GM23248 (cell line): ENCODE results near the gene MTPN.

Experiments
- EZH2 ChIP-seq: fragments of 200-600 bp; sonication (generic); IDR thresholded peaks from 2 replicates; pipeline ENCODE4 v1.6.1; 2018; ENCODE audit warnings: antibody characterized with exemption, mild to moderate bottlenecking; ENCODE audit not compliant: insufficient read depth, poor library complexity, severe bottlenecking
- EZH2phosphoT487 ChIP-seq: fragments of 200-600 bp; sonication (generic); IDR thresholded peaks from 2 replicates; pipeline ENCODE4 v1.6.1; 2018; ENCODE audit warnings: antibody characterized with exemption, moderate library complexity, mild to moderate bottlenecking, low read depth; ENCODE audit not compliant: insufficient read depth

DNA sequence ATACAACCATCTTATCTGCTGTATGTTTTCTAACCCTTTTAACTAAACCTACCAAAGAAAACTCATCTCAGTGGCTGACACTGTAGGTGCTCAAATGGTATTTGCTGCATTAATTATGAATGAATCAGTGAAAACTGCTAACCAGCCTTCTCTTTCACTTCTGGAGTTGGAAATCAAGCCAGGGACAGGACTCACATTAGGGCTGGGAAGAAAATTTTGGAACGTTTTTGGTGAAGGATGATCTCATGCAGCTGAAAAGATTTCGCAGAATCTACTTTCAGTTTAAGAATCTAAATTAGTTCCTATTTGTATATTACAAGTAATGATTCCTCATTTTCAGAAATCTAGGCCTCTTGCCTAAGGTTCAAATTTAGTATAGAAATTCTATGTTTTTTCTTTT lies 12.9 kb downstream of the MTPN start:
- no peak for TF ChIP-seq EZH2phosphoT487
- TF ChIP-seq EZH2 = no peak
